Neural progenitor cell (in vitro differentiated cells): ENCODE measurements around the gene THAP4. TPM values are rescaled to one million over a fixed set of nuclear protein-coding genes. Genes with fewer than 3 reads are reported as not detected.

Experiments
- DNase-seq: peaks from one replicate; pipeline ENCODE4 v3.0.0-alpha.2; 2016; ENCODE audit warnings: low spot score
- H2AFZ ChIP-seq: fragments of 200-600 bp; sonication (generic); replicated peaks from 2 replicates; pipeline ENCODE4 v1.6.1; 2016; ENCODE audit warnings: antibody characterized with exemption
- H3F3A ChIP-seq: fragments of 200-600 bp; sonication (generic); 2 replicates; pipeline ENCODE4 v1.6.1; 2016; ENCODE audit warnings: antibody characterized with exemption, low read depth
- H3K27ac ChIP-seq: fragments of 200-600 bp; sonication (generic); 2 replicates; pipeline ENCODE4 v1.5.1; 2016; ENCODE audit warnings: mild to moderate bottlenecking
- H3K27me3 ChIP-seq: fragments of 200-600 bp; sonication (generic); 2 replicates; pipeline ENCODE4 v1.6.1; 2016; ENCODE audit warnings: mild to moderate bottlenecking, moderate library complexity
- H3K36me3 ChIP-seq: fragments of 200-600 bp; sonication (generic); 2 replicates; pipeline ENCODE4 v1.5.1; 2016
- H3K4me1 ChIP-seq: fragments of 200-600 bp; sonication (generic); 2 replicates; pipeline ENCODE4 v1.6.1; 2016; ENCODE audit warnings: mixed run types
- H3K4me2 ChIP-seq: fragments of 200-600 bp; sonication (generic); 2 replicates; pipeline ENCODE4 v1.6.1; 2016
- H3K4me3 ChIP-seq: fragments of 200-600 bp; sonication (generic); 2 replicates; pipeline ENCODE4 v1.5.1; 2016
- H3K79me2 ChIP-seq: fragments of 200-600 bp; sonication (generic); 2 replicates; pipeline ENCODE4 v1.6.1; 2016; ENCODE audit warnings: low read depth
- H3K9ac ChIP-seq: fragments of 200-600 bp; sonication (generic); 2 replicates; pipeline ENCODE4 v1.6.1; 2016
- H3K9me3 ChIP-seq: fragments of 200-600 bp; sonication (generic); 2 replicates; pipeline ENCODE4 v1.5.1; 2016; ENCODE audit warnings: low read depth
- H4K20me1 ChIP-seq: fragments of 200-600 bp; sonication (generic); 2 replicates; pipeline ENCODE4 v1.6.1; 2016; ENCODE audit warnings: low read depth
- H3K27ac Mint-ChIP-seq: 3 replicates; pipeline ENCODE4 v1.8.0; 2021; ENCODE audit warnings: mixed read lengths
- H3K27me3 Mint-ChIP-seq: 2 replicates; pipeline ENCODE4 v1.8.0; 2022; ENCODE audit warnings: low read depth, mild to moderate bottlenecking, inconsistent platforms, moderate library complexity, mixed read lengths; ENCODE audit not compliant: insufficient read depth
- H3K36me3 Mint-ChIP-seq: 3 replicates; pipeline ENCODE4 v1.8.0; 2021; ENCODE audit warnings: mixed read lengths
- H3K4me1 Mint-ChIP-seq: 3 replicates; pipeline ENCODE4 v1.8.0; 2021; ENCODE audit warnings: mixed read lengths
- H3K4me3 Mint-ChIP-seq: 3 replicates; pipeline ENCODE4 v1.8.0; 2021; ENCODE audit warnings: mild to moderate bottlenecking, moderate library complexity, mixed read lengths
- H3K9me3 Mint-ChIP-seq: 3 replicates; pipeline ENCODE4 v1.8.0; 2020; ENCODE audit warnings: mixed read lengths
- CTCF ChIP-seq: fragments of 200-600 bp; sonication (generic); IDR thresholded peaks from 2 replicates; pipeline ENCODE4 v1.5.1; 2017; ENCODE audit warnings: antibody characterized with exemption, mild to moderate bottlenecking
- EZH2 ChIP-seq: fragments of 200-600 bp; sonication (generic); IDR thresholded peaks from 2 replicates; pipeline ENCODE4 v1.6.1; 2017; ENCODE audit warnings: antibody characterized with exemption, mild to moderate bottlenecking, moderate library complexity
- EZH2phosphoT487 ChIP-seq: fragments of 200-600 bp; sonication (generic); IDR thresholded peaks from 2 replicates; pipeline ENCODE4 v1.6.1; 2017; ENCODE audit warnings: antibody characterized with exemption
- total RNA-seq: library from RNA; depleted of rRNA; stranded (reverse); fragments of >200 nt; gene quantifications from 2 replicates; pipeline ENCODE4 v1.2.3, GENCODE V29; 2015; ENCODE audit warnings: low replicate concordance

THAP4 gene
- total RNA-seq, 1 donor from 2014 or later, result 25.6 TPM

- Mint-ChIP-seq H3K27ac (no peak overlapping the region), H3K4me3 (peak overlapping the region; percentile 10), H3K27me3 (peaks cover 2% of the 10 kb centered on the region), H3K4me1 (peaks cover 24% of the 10 kb centered on the region), H3K9me3 (no peaks in the 10 kb centered on the region), H3K36me3 (peaks cover 14% of the 10 kb centered on the region)
- no peak for DNase-seq
- H3K9ac ChIP-seq, result no peak overlapping the region
- peaks cover 9% of the 10 kb centered on the region for H3F3A ChIP-seq
- H3K4me1 ChIP-seq, result peaks cover 16% of the 10 kb centered on the region
- H3K4me3 ChIP-seq, result no peak overlapping the region
- H3K9me3 ChIP-seq, result no peaks in the 10 kb centered on the region
- no peak overlapping the region for H2AFZ ChIP-seq
- H3K79me2 ChIP-seq, result peaks cover 87% of the 10 kb centered on the region
- H3K36me3 ChIP-seq, result no peaks in the 10 kb centered on the region
- H3K4me2 ChIP-seq, result no peak overlapping the region
- peaks cover 79% of the 10 kb centered on the region for H4K20me1 ChIP-seq
- TF ChIP-seq EZH2, result no peak
- TF ChIP-seq CTCF, result no peak
- no peak for TF ChIP-seq EZH2phosphoT487
- H3K27me3 ChIP-seq, result no peaks in the 10 kb centered on the region
- H3K27ac ChIP-seq, result no peak overlapping the region
These were observed 3.3 kb upstream of the THAP4 start for GRCh38 chr2:241640165-241640795.

DNA sequence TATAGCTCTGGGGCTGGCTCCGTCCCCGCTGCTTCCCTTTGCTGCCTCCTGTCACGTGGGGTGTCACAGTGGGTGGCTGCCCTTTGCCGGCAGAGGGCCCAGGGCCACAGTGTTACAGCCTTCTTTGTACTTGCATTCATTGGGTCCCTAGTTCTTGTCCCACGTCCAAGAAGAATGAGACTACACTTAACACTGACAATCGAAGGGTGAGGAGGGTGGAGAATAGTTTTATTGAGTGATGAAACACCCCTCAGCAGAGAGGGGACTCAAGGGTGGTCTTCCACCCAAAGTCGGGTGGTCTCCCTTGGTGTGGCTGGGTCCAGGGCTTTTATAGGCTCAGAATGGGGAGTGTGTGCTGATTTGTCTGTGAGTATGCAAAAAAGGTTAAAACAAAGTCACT lies 2.4 kb upstream of the THAP4 start:
- Mint-ChIP-seq H3K27me3 (peaks cover 2% of the 10 kb centered on the region), H3K4me3 (peak overlapping the region; percentile 52), H3K9me3 (no peaks in the 10 kb centered on the region), H3K36me3 (peaks cover 14% of the 10 kb centered on the region), H3K27ac (no peak overlapping the region), H3K4me1 (peaks cover 27% of the 10 kb centered on the region)
- Histone ChIP-seq H3K27me3 (no peaks in the 10 kb centered on the region), H4K20me1 (peaks cover 81% of the 10 kb centered on the region), H3K9ac (no peak overlapping the region), H3F3A (peaks cover 9% of the 10 kb centered on the region), H3K27ac (no peak overlapping the region), H3K4me1 (peaks cover 16% of the 10 kb centered on the region), H3K4me3 (no peak overlapping the region), H2AFZ (no peak overlapping the region), H3K4me2 (peak overlapping the region; percentile 85), H3K9me3 (no peaks in the 10 kb centered on the region), H3K36me3 (no peaks in the 10 kb centered on the region), H3K79me2 (peaks cover 87% of the 10 kb centered on the region)
- DNase-seq, result peak; percentile 29
- TF ChIP-seq CTCF, result no peak
- no peak for TF ChIP-seq EZH2phosphoT487
- TF ChIP-seq EZH2, result no peak

GRCh38 chr2:241638940-241639339 lies 2.0 kb upstream of the THAP4 start:
- no peak overlapping the region for H3K27ac Mint-ChIP-seq
- peaks cover 15% of the 10 kb centered on the region for H3K36me3 Mint-ChIP-seq
- no peaks in the 10 kb centered on the region for H3K27me3 Mint-ChIP-seq
- H3K79me2 ChIP-seq, result peaks cover 87% of the 10 kb centered on the region
- H2AFZ ChIP-seq, result no peak overlapping the region
- peak overlapping the region; percentile 89 for H3K4me3 Mint-ChIP-seq
- H3K4me3 ChIP-seq, result peak overlapping the region; percentile 99
- peaks cover 9% of the 10 kb centered on the region for H3F3A ChIP-seq
- no peaks in the 10 kb centered on the region for H3K9me3 ChIP-seq
- H3K4me1 Mint-ChIP-seq, result peaks cover 27% of the 10 kb centered on the region
- H3K27ac ChIP-seq, result no peak overlapping the region
- H3K36me3 ChIP-seq, result no peaks in the 10 kb centered on the region
- H4K20me1 ChIP-seq, result peaks cover 79% of the 10 kb centered on the region
- H3K27me3 ChIP-seq, result no peaks in the 10 kb centered on the region
- H3K4me1 ChIP-seq, result peaks cover 16% of the 10 kb centered on the region
- TF ChIP-seq CTCF, result no peak
- no peak for TF ChIP-seq EZH2phosphoT487
- no peak for TF ChIP-seq EZH2
- no peak for DNase-seq
- H3K9me3 Mint-ChIP-seq, result no peaks in the 10 kb centered on the region
- H3K4me2 ChIP-seq, result peak overlapping the region; percentile 85
- peak overlapping the region; percentile 70 for H3K9ac ChIP-seq
